ENCODE data around the gene NEK3. TPM values are rescaled to one million over a fixed set of nuclear protein-coding genes. Genes with fewer than 3 reads are reported as not detected.

Gene NEK3
- total and polyA plus RNA-seq, 12 donors = 3.0 to 56.4 (median 9.7) TPM

- Histone ChIP-seq H3K27me3 (no peaks in the 10 kb centered on the region), H3K27ac (peak overlapping the region in 4 of 5 donors; percentile 6 to 84 (median 77)), H3K4me1 (replicated peaks in 1 of 2) (peaks cover 7 to 15% of the 10 kb centered on the region in 2 donors), H3K4me3 (peak overlapping the region in 2 of 4 donors; percentile 75 to 92), H3K36me3 (replicated peaks in 1 of 2) (no peaks in the 10 kb centered on the region), H3K9me3 (replicated peaks in 1 of 3) (no peaks in the 10 kb centered on the region)
- intact Hi-C loops (cut with DNase I) = no loop called here
- peak in 4 of 7 donors; percentile 17 to 36 (median 25) for DNase-seq
- TF ChIP-seq POLR2A (IDR thresholded peaks at IDR 0.05) (no peak), CTCF (IDR thresholded peaks at IDR 0.05) (no peak)
- whole genome bisulfite sequencing, 4 donors = 11 to 13% (median 12%) methylated on average over 17 of the region's 17 CpGs
These were observed 703 bp downstream of the NEK3 start for GRCh38 chr13:52158629-52159158.

- TF ChIP-seq POLR2A (IDR thresholded peaks at IDR 0.05) = no peak
- TF ChIP-seq CTCF (IDR thresholded peaks at IDR 0.05) = no peak
- intact Hi-C loops (cut with DNase I) = no loop called here
These were observed 2.6 kb downstream of the NEK3 start for GRCh38 chr13:52156724-52157261.

GRCh38 chr13:52155177-52155576 lies 4.2 kb downstream of the NEK3 start:
- TF ChIP-seq CTCF (IDR thresholded peaks at IDR 0.05) = no peak
- no peak for TF ChIP-seq POLR2A (IDR thresholded peaks at IDR 0.05)
- H3K9me3 ChIP-seq (replicated peaks in 1 of 3) = no peaks in the 10 kb centered on the region
- H3K4me3 ChIP-seq = no peak overlapping the region
- H3K27me3 ChIP-seq = no peaks in the 10 kb centered on the region
- intact Hi-C loops (cut with DNase I) = no loop called here
- DNase-seq = no peak
- 90 to 100% (median 94%) methylated on average over 1 of the region's 1 CpG for WGBS, 4 donors
- peaks cover 3 to 15% of the 10 kb centered on the region in 2 donors for H3K4me1 ChIP-seq (replicated peaks in 1 of 2)
- H3K27ac ChIP-seq = no peak overlapping the region
- H3K36me3 ChIP-seq (replicated peaks in 1 of 2) = peaks cover 0 to 3% of the 10 kb centered on the region in 2 donors

More at GRCh38 chr13:52156724-52157261, 2.6 kb downstream of the NEK3 start:
- no peaks in the 10 kb centered on the region for H3K9me3 ChIP-seq (replicated peaks in 1 of 3)
- H3K4me3 ChIP-seq = no peak overlapping the region
- H3K36me3 ChIP-seq (replicated peaks in 1 of 2) = peaks cover 0 to under 1% of the 10 kb centered on the region in 2 donors
- H3K27me3 ChIP-seq = no peaks in the 10 kb centered on the region
- H3K4me1 ChIP-seq (replicated peaks in 1 of 2) = peaks cover 7 to 15% of the 10 kb centered on the region in 2 donors
- no peak overlapping the region for H3K27ac ChIP-seq
- DNase-seq = no peak
- WGBS, 4 donors = 30 to 47% (median 42%) methylated on average over 1 of the region's 1 CpG

GRCh38 chr13:52147225-52147624 lies 12.2 kb downstream of the NEK3 start:
- intact Hi-C loops (cut with DNase I) = no loop called here
- H3K36me3 ChIP-seq (replicated peaks in 1 of 2) = peaks cover 0 to 3% of the 10 kb centered on the region in 2 donors
- no peak for TF ChIP-seq POLR2A (IDR thresholded peaks at IDR 0.05)
- TF ChIP-seq CTCF (IDR thresholded peaks at IDR 0.05) = no peak
- H3K27me3 ChIP-seq = no peaks in the 10 kb centered on the region
- H3K27ac ChIP-seq = no peak overlapping the region
- no peak for DNase-seq
- H3K4me3 ChIP-seq = no peak overlapping the region
- WGBS, 4 donors = 65 to 79% (median 77%) methylated on average over 1 of the region's 1 CpG
- H3K9me3 ChIP-seq (replicated peaks in 1 of 3) = no peaks in the 10 kb centered on the region
- H3K4me1 ChIP-seq (replicated peaks in 1 of 2) = no peaks in the 10 kb centered on the region

Measured in adrenal gland (tissue), 12 donors.